GM23338 (cell line): ENCODE measurements around the gene SPDYA. TPM values are rescaled to one million over a fixed set of nuclear protein-coding genes. Genes with fewer than 3 reads are reported as not detected.

Experiments
- ATAC-seq: fragments of 200-7000 bp; cut with Tn5 transposase; 3 replicates; pipeline ENCODE4 v1.9.1; 2020
- DNase-seq: peaks from one replicate; pipeline ENCODE4 v3.0.0-alpha.2; 2015; ENCODE audit warnings: low spot score
- H2AFZ ChIP-seq: fragments of 200-600 bp; sonication (generic); 2 replicates; pipeline ENCODE4 v1.8.0; 2016; ENCODE audit warnings: antibody characterized with exemption, mild to moderate bottlenecking, moderate library complexity
- H3F3A ChIP-seq: fragments of 200-600 bp; sonication (generic); replicated peaks from 2 replicates; pipeline ENCODE4 v1.8.0; 2017; ENCODE audit warnings: antibody characterized with exemption, mixed run types, low read depth
- H3K27ac ChIP-seq: fragments of 200-600 bp; sonication (generic); 2 replicates; pipeline ENCODE4 v1.6.1; 2016; ENCODE audit warnings: low read depth
- H3K27me3 ChIP-seq: fragments of 200-600 bp; sonication (generic); 2 replicates; pipeline ENCODE4 v1.8.0; 2016; ENCODE audit warnings: mild to moderate bottlenecking, mixed run types, moderate library complexity; ENCODE audit not compliant: insufficient read depth
- H3K36me3 ChIP-seq: fragments of 200-600 bp; sonication (generic); 2 replicates; pipeline ENCODE4 v1.8.0; 2016; ENCODE audit warnings: mild to moderate bottlenecking; ENCODE audit not compliant: insufficient read depth
- H3K4me1 ChIP-seq: fragments of 200-600 bp; sonication (generic); 2 replicates; pipeline ENCODE4 v1.8.0; 2016; ENCODE audit warnings: mild to moderate bottlenecking, moderate library complexity; ENCODE audit not compliant: insufficient read depth
- H3K4me2 ChIP-seq: fragments of 200-600 bp; sonication (generic); 2 replicates; pipeline ENCODE4 v1.7.1; 2017; ENCODE audit warnings: mixed run types
- H3K4me3 ChIP-seq: fragments of 200-600 bp; sonication (generic); 2 replicates; pipeline ENCODE4 v1.6.1; 2016; ENCODE audit warnings: mixed run types
- H3K79me2 ChIP-seq: fragments of 200-600 bp; sonication (generic); replicated peaks from 2 replicates; pipeline ENCODE4 v1.8.0; 2017; ENCODE audit warnings: mild to moderate bottlenecking; ENCODE audit not compliant: insufficient read depth
- H3K9me2 ChIP-seq: fragments of 200-600 bp; sonication (generic); 2 replicates; pipeline ENCODE4 v1.8.0; 2017; ENCODE audit not compliant: insufficient read depth
- H4K20me1 ChIP-seq: fragments of 200-600 bp; sonication (generic); replicated peaks from 2 replicates; pipeline ENCODE4 v1.8.0; 2017; ENCODE audit warnings: mild to moderate bottlenecking; ENCODE audit not compliant: insufficient read depth
- H3K27ac Mint-ChIP-seq: 2 replicates; pipeline ENCODE4 v1.8.0; 2020; ENCODE audit warnings: inconsistent platforms, mild to moderate bottlenecking, moderate library complexity, mixed read lengths
- H3K27me3 Mint-ChIP-seq: 3 replicates; pipeline ENCODE4 v1.8.0; 2022; ENCODE audit warnings: low read depth, mild to moderate bottlenecking, moderate library complexity, mixed read lengths, inconsistent platforms; ENCODE audit not compliant: insufficient read depth, poor library complexity
- H3K36me3 Mint-ChIP-seq: 3 replicates; pipeline ENCODE4 v1.8.0; 2021; ENCODE audit warnings: low read depth, mild to moderate bottlenecking, inconsistent platforms, moderate library complexity, mixed read lengths
- H3K4me1 Mint-ChIP-seq: 3 replicates; pipeline ENCODE4 v1.8.0; 2020; ENCODE audit warnings: mild to moderate bottlenecking, inconsistent platforms, mixed read lengths
- H3K4me3 Mint-ChIP-seq: 3 replicates; pipeline ENCODE4 v1.8.0; 2021; ENCODE audit warnings: moderate library complexity, mild to moderate bottlenecking, inconsistent platforms, mixed read lengths
- H3K9me3 Mint-ChIP-seq: 3 replicates; pipeline ENCODE4 v1.8.0; 2020; ENCODE audit warnings: moderate library complexity, mild to moderate bottlenecking, inconsistent platforms, mixed read lengths
- CREB1 ChIP-seq: fragments of 250-450 bp; sonication (Bioruptor Pico); IDR thresholded peaks from 2 replicates; pipeline ENCODE4 v1.5.0; 2020; ENCODE audit warnings: low read depth, mild to moderate bottlenecking, moderate library complexity
- EZH2 ChIP-seq: fragments of 200-600 bp; sonication (generic); IDR thresholded peaks from one replicate; pipeline ENCODE4 v1.8.0; 2017; ENCODE audit warnings: antibody characterized with exemption, mild to moderate bottlenecking, low read depth; ENCODE audit not compliant: unreplicated experiment
- EZH2phosphoT487 ChIP-seq: fragments of 200-600 bp; sonication (generic); IDR thresholded peaks from one replicate; pipeline ENCODE4 v1.8.1; 2018; ENCODE audit warnings: antibody characterized with exemption; ENCODE audit not compliant: unreplicated experiment
- JUNB ChIP-seq: IDR thresholded peaks from one replicate; pipeline ENCODE4 v1.6.1; 2016; ENCODE audit warnings: antibody characterized with exemption; ENCODE audit not compliant: unreplicated experiment
- NANOG ChIP-seq: IDR thresholded peaks from 2 replicates; pipeline ENCODE4 v1.6.1; 2016; ENCODE audit warnings: antibody characterized with exemption, borderline replicate concordance
- STAT1 ChIP-seq: IDR thresholded peaks from one replicate; pipeline ENCODE4 v1.6.1; 2016; ENCODE audit warnings: antibody characterized with exemption; ENCODE audit not compliant: unreplicated experiment
- ZNF331 ChIP-seq: fragments of 250-450 bp; sonication (Bioruptor Pico); IDR thresholded peaks from 2 replicates; pipeline ENCODE4 v1.5.0; 2020; ENCODE audit warnings: low read depth, mild to moderate bottlenecking, moderate library complexity
- polyA plus RNA-seq: library from polyadenylated mRNA; unstranded; fragments of >200 nt; fragmentation: Nextera tagmentation; extraction: Ambion mirVana; gene quantifications from 2 replicates; pipeline ENCODE4 v1.2.1, GENCODE V29; 2016
- total RNA-seq: library from RNA; depleted of rRNA; stranded (reverse); fragments of >200 nt; shearing (Covaris generic); gene quantifications from 2 replicates; pipeline ENCODE4 v1.2.3, GENCODE V29; 2014
- TF ChIP-seq, protein P1 (sequence below): IDR thresholded peaks from one replicate; pipeline ENCODE4 v1.6.1; 2018; ENCODE audit warnings: antibody characterized with exemption; ENCODE audit not compliant: unreplicated experiment
- TF ChIP-seq, protein P2 (sequence below), 2 experiments: fragments of 200-600 bp in 1 of 2; sonication (generic) in 1 of 2; conservative IDR thresholded peaks; 2 replicates each; pipeline versions ENCODE4 v1.5.1 to v1.6.1; 2016 to 2017; ENCODE audit warnings: antibody characterized with exemption in 2 of 2, low read depth in 2 of 2, mild to moderate bottlenecking in 2 of 2, moderate library complexity in 1 of 2
- TF ChIP-seq, protein P3 (sequence below): fragments of 250-450 bp; sonication (Bioruptor Pico); IDR thresholded peaks from 2 replicates; pipeline ENCODE4 v1.5.0; 2020; ENCODE audit warnings: mild to moderate bottlenecking, moderate library complexity

Gene SPDYA
- total and polyA plus RNA-seq, 2 experiments from 2014 or later, result 0.42 to 4.0 TPM

DNA sequence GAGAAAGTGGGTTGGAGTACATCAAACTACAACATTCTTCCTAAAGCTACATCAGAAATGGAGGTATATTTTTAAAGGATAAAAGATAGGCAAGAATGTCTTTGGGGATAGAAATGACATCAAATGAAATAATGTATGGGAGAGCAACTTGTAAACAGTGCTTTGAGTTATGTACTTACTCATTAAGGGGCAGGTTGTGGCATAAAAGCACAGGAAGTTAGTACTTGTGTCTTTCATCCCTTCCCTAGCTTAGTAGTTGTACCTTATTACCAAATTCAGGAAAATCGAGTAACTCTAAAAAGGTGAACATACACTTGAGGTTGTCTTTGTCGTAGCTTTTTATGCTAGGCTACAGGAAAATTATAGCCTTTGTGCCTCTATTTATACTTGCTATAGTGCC is 30.1 kb upstream of the SPDYA start (continued):
- TF ChIP-seq, protein P1, sequence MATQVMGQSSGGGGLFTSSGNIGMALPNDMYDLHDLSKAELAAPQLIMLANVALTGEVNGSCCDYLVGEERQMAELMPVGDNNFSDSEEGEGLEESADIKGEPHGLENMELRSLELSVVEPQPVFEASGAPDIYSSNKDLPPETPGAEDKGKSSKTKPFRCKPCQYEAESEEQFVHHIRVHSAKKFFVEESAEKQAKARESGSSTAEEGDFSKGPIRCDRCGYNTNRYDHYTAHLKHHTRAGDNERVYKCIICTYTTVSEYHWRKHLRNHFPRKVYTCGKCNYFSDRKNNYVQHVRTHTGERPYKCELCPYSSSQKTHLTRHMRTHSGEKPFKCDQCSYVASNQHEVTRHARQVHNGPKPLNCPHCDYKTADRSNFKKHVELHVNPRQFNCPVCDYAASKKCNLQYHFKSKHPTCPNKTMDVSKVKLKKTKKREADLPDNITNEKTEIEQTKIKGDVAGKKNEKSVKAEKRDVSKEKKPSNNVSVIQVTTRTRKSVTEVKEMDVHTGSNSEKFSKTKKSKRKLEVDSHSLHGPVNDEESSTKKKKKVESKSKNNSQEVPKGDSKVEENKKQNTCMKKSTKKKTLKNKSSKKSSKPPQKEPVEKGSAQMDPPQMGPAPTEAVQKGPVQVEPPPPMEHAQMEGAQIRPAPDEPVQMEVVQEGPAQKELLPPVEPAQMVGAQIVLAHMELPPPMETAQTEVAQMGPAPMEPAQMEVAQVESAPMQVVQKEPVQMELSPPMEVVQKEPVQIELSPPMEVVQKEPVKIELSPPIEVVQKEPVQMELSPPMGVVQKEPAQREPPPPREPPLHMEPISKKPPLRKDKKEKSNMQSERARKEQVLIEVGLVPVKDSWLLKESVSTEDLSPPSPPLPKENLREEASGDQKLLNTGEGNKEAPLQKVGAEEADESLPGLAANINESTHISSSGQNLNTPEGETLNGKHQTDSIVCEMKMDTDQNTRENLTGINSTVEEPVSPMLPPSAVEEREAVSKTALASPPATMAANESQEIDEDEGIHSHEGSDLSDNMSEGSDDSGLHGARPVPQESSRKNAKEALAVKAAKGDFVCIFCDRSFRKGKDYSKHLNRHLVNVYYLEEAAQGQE, result no peak
- TF ChIP-seq JUNB, result no peak

DNA sequence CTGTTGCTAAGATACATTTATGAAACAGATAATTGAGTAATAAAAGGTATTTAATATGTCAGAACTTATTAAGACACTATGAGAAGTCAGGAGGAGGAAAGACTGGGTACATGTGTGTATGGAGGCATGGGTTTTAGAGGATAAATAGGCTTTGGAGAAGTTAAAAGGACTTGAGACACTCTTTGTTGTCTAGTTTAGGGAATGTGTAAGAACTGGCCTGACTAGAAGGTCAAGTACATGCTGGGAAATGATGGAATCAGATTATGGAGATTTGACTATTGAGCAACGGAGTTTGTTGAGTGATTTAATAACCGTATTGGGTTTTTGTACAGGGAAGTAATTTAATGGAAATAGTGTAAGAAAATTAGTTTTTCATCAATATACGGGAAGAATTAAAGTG is 28.2 kb upstream of the SPDYA start:
- H3K27me3 ChIP-seq, result no peaks in the 10 kb centered on the region
- no peak overlapping the region for H3K27ac Mint-ChIP-seq
- no peak overlapping the region for H3K4me2 ChIP-seq
- peaks cover 67% of the 10 kb centered on the region for H3K36me3 Mint-ChIP-seq
- H3K4me3 Mint-ChIP-seq, result no peak overlapping the region
- ATAC-seq (no peak), DNase-seq (no peak)
- no peaks in the 10 kb centered on the region for H3K9me2 ChIP-seq
- H3K36me3 ChIP-seq, result peaks cover 42% of the 10 kb centered on the region
- no peak overlapping the region for H2AFZ ChIP-seq
- H3K9me3 Mint-ChIP-seq, result no peaks in the 10 kb centered on the region
- H3K79me2 ChIP-seq, result peaks cover 5% of the 10 kb centered on the region
- H3K4me1 ChIP-seq, result no peaks in the 10 kb centered on the region
- no peaks in the 10 kb centered on the region for H3K27me3 Mint-ChIP-seq
- H3F3A ChIP-seq, result no peaks in the 10 kb centered on the region
- H3K4me1 Mint-ChIP-seq, result no peaks in the 10 kb centered on the region
- H3K4me3 ChIP-seq, result no peak overlapping the region
- peaks cover 10% of the 10 kb centered on the region; the same call in 1 of the 2 replicates for H4K20me1 ChIP-seq
- H3K27ac ChIP-seq, result no peak overlapping the region
- TF ChIP-seq EZH2 (no peak), EZH2phosphoT487 (no peak), CREB1 (no peak), NANOG (no peak), ZNF331 (CRISPR knock-in tag) (no peak), STAT1 (no peak), JUNB (no peak)
- TF ChIP-seq, protein P2, sequence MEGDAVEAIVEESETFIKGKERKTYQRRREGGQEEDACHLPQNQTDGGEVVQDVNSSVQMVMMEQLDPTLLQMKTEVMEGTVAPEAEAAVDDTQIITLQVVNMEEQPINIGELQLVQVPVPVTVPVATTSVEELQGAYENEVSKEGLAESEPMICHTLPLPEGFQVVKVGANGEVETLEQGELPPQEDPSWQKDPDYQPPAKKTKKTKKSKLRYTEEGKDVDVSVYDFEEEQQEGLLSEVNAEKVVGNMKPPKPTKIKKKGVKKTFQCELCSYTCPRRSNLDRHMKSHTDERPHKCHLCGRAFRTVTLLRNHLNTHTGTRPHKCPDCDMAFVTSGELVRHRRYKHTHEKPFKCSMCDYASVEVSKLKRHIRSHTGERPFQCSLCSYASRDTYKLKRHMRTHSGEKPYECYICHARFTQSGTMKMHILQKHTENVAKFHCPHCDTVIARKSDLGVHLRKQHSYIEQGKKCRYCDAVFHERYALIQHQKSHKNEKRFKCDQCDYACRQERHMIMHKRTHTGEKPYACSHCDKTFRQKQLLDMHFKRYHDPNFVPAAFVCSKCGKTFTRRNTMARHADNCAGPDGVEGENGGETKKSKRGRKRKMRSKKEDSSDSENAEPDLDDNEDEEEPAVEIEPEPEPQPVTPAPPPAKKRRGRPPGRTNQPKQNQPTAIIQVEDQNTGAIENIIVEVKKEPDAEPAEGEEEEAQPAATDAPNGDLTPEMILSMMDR (conservative IDR thresholded peaks at IDR 0.05; ENCODE audit: low read depth in 2 of 2), result no peak
- TF ChIP-seq, protein P1, result no peak
- TF ChIP-seq, protein P3, sequence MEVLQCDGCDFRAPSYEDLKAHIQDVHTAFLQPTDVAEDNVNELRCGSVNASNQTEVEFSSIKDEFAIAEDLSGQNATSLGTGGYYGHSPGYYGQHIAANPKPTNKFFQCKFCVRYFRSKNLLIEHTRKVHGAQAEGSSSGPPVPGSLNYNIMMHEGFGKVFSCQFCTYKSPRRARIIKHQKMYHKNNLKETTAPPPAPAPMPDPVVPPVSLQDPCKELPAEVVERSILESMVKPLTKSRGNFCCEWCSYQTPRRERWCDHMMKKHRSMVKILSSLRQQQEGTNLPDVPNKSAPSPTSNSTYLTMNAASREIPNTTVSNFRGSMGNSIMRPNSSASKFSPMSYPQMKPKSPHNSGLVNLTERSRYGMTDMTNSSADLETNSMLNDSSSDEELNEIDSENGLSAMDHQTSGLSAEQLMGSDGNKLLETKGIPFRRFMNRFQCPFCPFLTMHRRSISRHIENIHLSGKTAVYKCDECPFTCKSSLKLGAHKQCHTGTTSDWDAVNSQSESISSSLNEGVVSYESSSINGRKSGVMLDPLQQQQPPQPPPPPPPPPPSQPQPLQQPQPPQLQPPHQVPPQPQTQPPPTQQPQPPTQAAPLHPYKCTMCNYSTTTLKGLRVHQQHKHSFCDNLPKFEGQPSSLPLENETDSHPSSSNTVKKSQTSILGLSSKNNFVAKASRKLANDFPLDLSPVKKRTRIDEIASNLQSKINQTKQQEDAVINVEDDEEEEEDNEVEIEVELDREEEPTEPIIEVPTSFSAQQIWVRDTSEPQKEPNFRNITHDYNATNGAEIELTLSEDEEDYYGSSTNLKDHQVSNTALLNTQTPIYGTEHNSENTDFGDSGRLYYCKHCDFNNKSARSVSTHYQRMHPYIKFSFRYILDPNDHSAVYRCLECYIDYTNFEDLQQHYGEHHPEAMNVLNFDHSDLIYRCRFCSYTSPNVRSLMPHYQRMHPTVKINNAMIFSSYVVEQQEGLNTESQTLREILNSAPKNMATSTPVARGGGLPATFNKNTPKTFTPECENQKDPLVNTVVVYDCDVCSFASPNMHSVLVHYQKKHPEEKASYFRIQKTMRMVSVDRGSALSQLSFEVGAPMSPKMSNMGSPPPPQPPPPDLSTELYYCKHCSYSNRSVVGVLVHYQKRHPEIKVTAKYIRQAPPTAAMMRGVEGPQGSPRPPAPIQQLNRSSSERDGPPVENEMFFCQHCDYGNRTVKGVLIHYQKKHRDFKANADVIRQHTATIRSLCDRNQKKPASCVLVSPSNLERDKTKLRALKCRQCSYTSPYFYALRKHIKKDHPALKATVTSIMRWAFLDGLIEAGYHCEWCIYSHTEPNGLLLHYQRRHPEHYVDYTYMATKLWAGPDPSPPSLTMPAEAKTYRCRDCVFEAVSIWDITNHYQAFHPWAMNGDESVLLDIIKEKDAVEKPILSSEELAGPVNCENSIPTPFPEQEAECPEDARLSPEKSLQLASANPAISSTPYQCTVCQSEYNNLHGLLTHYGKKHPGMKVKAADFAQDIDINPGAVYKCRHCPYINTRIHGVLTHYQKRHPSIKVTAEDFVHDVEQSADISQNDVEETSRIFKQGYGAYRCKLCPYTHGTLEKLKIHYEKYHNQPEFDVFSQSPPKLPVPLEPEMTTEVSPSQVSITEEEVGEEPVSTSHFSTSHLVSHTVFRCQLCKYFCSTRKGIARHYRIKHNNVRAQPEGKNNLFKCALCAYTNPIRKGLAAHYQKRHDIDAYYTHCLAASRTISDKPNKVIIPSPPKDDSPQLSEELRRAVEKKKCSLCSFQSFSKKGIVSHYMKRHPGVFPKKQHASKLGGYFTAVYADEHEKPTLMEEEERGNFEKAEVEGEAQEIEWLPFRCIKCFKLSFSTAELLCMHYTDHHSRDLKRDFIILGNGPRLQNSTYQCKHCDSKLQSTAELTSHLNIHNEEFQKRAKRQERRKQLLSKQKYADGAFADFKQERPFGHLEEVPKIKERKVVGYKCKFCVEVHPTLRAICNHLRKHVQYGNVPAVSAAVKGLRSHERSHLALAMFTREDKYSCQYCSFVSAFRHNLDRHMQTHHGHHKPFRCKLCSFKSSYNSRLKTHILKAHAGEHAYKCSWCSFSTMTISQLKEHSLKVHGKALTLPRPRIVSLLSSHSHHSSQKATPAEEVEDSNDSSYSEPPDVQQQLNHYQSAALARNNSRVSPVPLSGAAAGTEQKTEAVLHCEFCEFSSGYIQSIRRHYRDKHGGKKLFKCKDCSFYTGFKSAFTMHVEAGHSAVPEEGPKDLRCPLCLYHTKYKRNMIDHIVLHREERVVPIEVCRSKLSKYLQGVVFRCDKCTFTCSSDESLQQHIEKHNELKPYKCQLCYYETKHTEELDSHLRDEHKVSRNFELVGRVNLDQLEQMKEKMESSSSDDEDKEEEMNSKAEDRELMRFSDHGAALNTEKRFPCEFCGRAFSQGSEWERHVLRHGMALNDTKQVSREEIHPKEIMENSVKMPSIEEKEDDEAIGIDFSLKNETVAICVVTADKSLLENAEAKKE, result no peak
